Endothelial cell of umbilical vein (primary cell): ENCODE data around the gene PDE7B. TPM values are rescaled to one million over a fixed set of nuclear protein-coding genes. Genes with fewer than 3 reads are reported as not detected.

ENCODE experiments used
- BruUV-seq: library from RNA; stranded (reverse); fragments of 400-500 nt; replicated peaks from 2 replicates; lab custom pipeline; 2021; lab: Mats Ljungman, UMichigan
- CTCF ChIA-PET: fragments of 300-600, 350-600 bp; sonication (Branson Sonifier 250); formaldehyde crosslinking; loops from one replicate; lab custom pipeline; 2021; ENCODE audit warnings: antibody characterized with exemption, inconsistent platforms; lab: Charles Lee
- POLR2A ChIA-PET: fragments of 300-600, 350-600 bp; sonication (Branson Sonifier 250); formaldehyde crosslinking; loops from one replicate; lab custom pipeline; 2021; ENCODE audit warnings: antibody characterized with exemption, inconsistent platforms; lab: Charles Lee
- DNase-seq: peaks from one replicate; pipeline ENCODE4 v3.0.0-alpha.2; 2011; ENCODE audit warnings: low read depth, low spot score
- FAIRE-seq: peaks from 2 replicates; lab custom pipeline; 2011; peaks lifted over from hg19 to GRCh38; lab: Jason Lieb, UNC
- H2AFZ ChIP-seq: 2 replicates; pipeline ENCODE4 v1.6.0; 2012; ENCODE audit warnings: low read depth, low read length, control low read depth, inconsistent platforms
- H3K27ac ChIP-seq: 2 replicates; pipeline ENCODE4 v1.5.1; 2011; ENCODE audit warnings: low read depth, mild to moderate bottlenecking, control low read depth, low read length, moderate library complexity; ENCODE audit not compliant: insufficient read depth
- H3K27me3 ChIP-seq, 2 experiments: 2 replicates each; pipeline versions ENCODE4 v1.6.0 to v1.6.1; 2011; ENCODE audit warnings: low read length in 2 of 2, mixed read lengths in 1 of 2; ENCODE audit not compliant: control insufficient read depth in 2 of 2, insufficient read depth in 2 of 2
- H3K36me3 ChIP-seq, 2 experiments: 2 replicates in 1 of 2; 3 replicates in 1 of 2; pipeline ENCODE4 v1.5.1; 2011; ENCODE audit warnings: low read length in 2 of 2, mild to moderate bottlenecking in 1 of 2, moderate library complexity in 1 of 2; ENCODE audit not compliant: control insufficient read depth in 2 of 2, insufficient read depth in 2 of 2; ENCODE audit errors: extremely low read depth in 1 of 2
- H3K4me1 ChIP-seq: 3 replicates; pipeline ENCODE4 v1.5.1; 2011; ENCODE audit warnings: mild to moderate bottlenecking, low read length; ENCODE audit not compliant: control insufficient read depth, insufficient read depth; ENCODE audit errors: extremely low read depth
- H3K4me2 ChIP-seq: 2 replicates; pipeline ENCODE4 v1.6.1; 2011; ENCODE audit warnings: low read length, control low read depth, mixed read lengths; ENCODE audit not compliant: insufficient read depth
- H3K4me3 ChIP-seq, 3 experiments: fragments of 200-600 bp in 1 of 3; sonication (generic), shearing (Covaris generic) in 1 of 3; replicated peaks in 1 of 3; 2 replicates each; pipeline ENCODE4 v1.5.1; 2011 to 2016; ENCODE audit warnings: control low read depth in 3 of 3, low read length in 3 of 3, mild to moderate bottlenecking in 2 of 3, inconsistent platforms in 1 of 3, low read depth in 1 of 3, moderate library complexity in 1 of 3; ENCODE audit not compliant: insufficient read depth in 1 of 3
- H3K79me2 ChIP-seq: 2 replicates; pipeline ENCODE4 v1.6.0; 2012; ENCODE audit warnings: low read length, inconsistent platforms; ENCODE audit not compliant: control insufficient read depth, insufficient read depth
- H3K9ac ChIP-seq: replicated peaks from 2 replicates; pipeline ENCODE3; 2011; ENCODE audit warnings: low read length, control low read depth; ENCODE audit not compliant: insufficient read depth; ENCODE audit errors: extremely low read depth
- H3K9me1 ChIP-seq: replicated peaks from 3 replicates; pipeline ENCODE4 v1.6.0; 2011; ENCODE audit warnings: mild to moderate bottlenecking, low read length; ENCODE audit not compliant: control insufficient read depth, insufficient read depth; ENCODE audit errors: extremely low read depth
- H3K9me3 ChIP-seq: replicated peaks from 2 replicates; pipeline ENCODE4 v1.5.1; 2012; ENCODE audit warnings: low read length, inconsistent platforms; ENCODE audit not compliant: control insufficient read depth, insufficient read depth
- H4K20me1 ChIP-seq: replicated peaks from 2 replicates; pipeline ENCODE3; 2011; ENCODE audit warnings: mild to moderate bottlenecking, low read length; ENCODE audit not compliant: control insufficient read depth, insufficient read depth; ENCODE audit errors: extremely low read depth
- CTCF ChIP-seq, 2 donors: IDR thresholded peaks; 1 replicate in 1 of 2; 2 replicates in 1 of 2; pipeline ENCODE4 v1.5.1; 2011; ENCODE audit warnings: low read length in 2 of 2, mild to moderate bottlenecking in 2 of 2, moderate library complexity in 2 of 2, control low read depth in 1 of 2, inconsistent platforms in 1 of 2, low read depth in 1 of 2; ENCODE audit not compliant: insufficient read depth in 1 of 2; ENCODE audit errors: extremely low read depth in 1 of 2
- EZH2 ChIP-seq: IDR thresholded peaks from 2 replicates; pipeline ENCODE4 v1.6.1; 2012; ENCODE audit warnings: borderline replicate concordance, low read depth, mild to moderate bottlenecking, moderate library complexity, low read length, inconsistent platforms; ENCODE audit not compliant: severe bottlenecking
- FOS ChIP-seq: IDR thresholded peaks from 2 replicates; pipeline ENCODE4 v1.6.1; 2011; ENCODE audit warnings: mild to moderate bottlenecking, low read length, moderate library complexity, borderline replicate concordance; ENCODE audit not compliant: insufficient read depth
- GATA2 ChIP-seq: IDR thresholded peaks from 2 replicates; pipeline ENCODE4 v1.7.0; 2011; ENCODE audit warnings: low read depth, mild to moderate bottlenecking, moderate library complexity, mixed read lengths, low read length; ENCODE audit not compliant: insufficient read length, insufficient read depth
- JUN ChIP-seq: IDR thresholded peaks from 2 replicates; pipeline ENCODE4 v1.6.1; 2011; ENCODE audit warnings: borderline replicate concordance, low read depth; ENCODE audit not compliant: insufficient read length, insufficient read depth
- MAX ChIP-seq: IDR thresholded peaks from 2 replicates; pipeline ENCODE4 v1.6.1; 2011; ENCODE audit not compliant: insufficient read depth, insufficient read length
- MYC ChIP-seq: IDR thresholded peaks from one replicate; pipeline ENCODE4 v1.6.1; 2011; ENCODE audit warnings: mild to moderate bottlenecking, low read depth, low read length
- POLR2A ChIP-seq: IDR thresholded peaks from 2 replicates; pipeline ENCODE4 v1.6.1; 2012; ENCODE audit warnings: low read depth, mild to moderate bottlenecking, control low read depth, low read length
- POLR2AphosphoS5 ChIP-seq: IDR thresholded peaks from 2 replicates; pipeline ENCODE4 v1.6.1; 2012; ENCODE audit warnings: low read depth, mild to moderate bottlenecking, control low read depth, low read length, moderate library complexity; ENCODE audit not compliant: insufficient read depth
- dilution Hi-C: fragments of 300-500 bp; cut with MboI; formaldehyde crosslinking; loops from one replicate; pipeline ENCODE4 v1.15.0; 2019; ENCODE audit warnings: low sequenced_read_pairs; ENCODE audit not compliant: extremely low pct_ligation_motif_present
- intact Hi-C: fragments of 100-400 bp; cut with micrococcal nuclease; formaldehyde crosslinking; loops from one replicate; pipeline ENCODE4 v1.10.0; 2022
- polyA plus RNA-seq, 4 experiments: library from polyadenylated mRNA; depleted of rRNA in 3 of 4; stranded (reverse) in 3 of 4; unstranded in 1 of 4; fragments of >200 nt; gene quantifications; 2 replicates each; pipeline versions ENCODE4 v1.2.1 to v1.2.3, GENCODE V29; 2011 to 2012; ENCODE audit warnings: missing spikeins in 1 of 4
- total RNA-seq: library from RNA; stranded (reverse); gene quantifications from 2 replicates; pipeline ENCODE4 v1.2.3, GENCODE V29; 2021

PDE7B gene
- total and polyA plus RNA-seq, 2 donors (not counting 3 experiments of a cell fraction or from before 2014, with no cell fraction given): 20.6 to 25.1 TPM

- Histone ChIP-seq H3K9ac (no peak overlapping the region), H4K20me1 (no peaks in the 10 kb centered on the region), H3K27me3 (no peaks in the 10 kb centered on the region), H3K27ac (peak overlapping the region; percentile 100), H3K4me3 (no peak overlapping the region), H3K9me3 (no peaks in the 10 kb centered on the region), H2AFZ (no peak overlapping the region), H3K4me1 (peaks cover 53% of the 10 kb centered on the region), H3K79me2 (peaks cover 44% of the 10 kb centered on the region), H3K9me1 (no peaks in the 10 kb centered on the region), H3K36me3 (peaks cover 2 to 4% of the 10 kb centered on the region in 2 experiments), H3K4me2 (no peak overlapping the region)
- DNase-seq (peak; percentile 50), FAIRE-seq (no peak)
- dilution Hi-C loops (no loop called here), intact Hi-C loops (loop anchor here (2.0 to 5.0 kb wide), 2 partner anchors 221 to 529 kb away; partner anchors contain the start of gene BCLAF1)
- CTCF ChIA-PET: interaction anchor here (0.8 kb wide), 1 partner anchor 28 kb away, joined by 3 read pairs; no protein-coding TSS in a partner anchor
- TF ChIP-seq FOS (peak; percentile 14), POLR2A (no peak), POLR2AphosphoS5 (no peak), GATA2 (no peak), MYC (no peak)
- BruUV-seq: no TSS peak
- POLR2A ChIA-PET: no interaction called here
These were observed 214.5 kb downstream of the PDE7B start for GRCh38 chr6:136066005-136066404.

DNA sequence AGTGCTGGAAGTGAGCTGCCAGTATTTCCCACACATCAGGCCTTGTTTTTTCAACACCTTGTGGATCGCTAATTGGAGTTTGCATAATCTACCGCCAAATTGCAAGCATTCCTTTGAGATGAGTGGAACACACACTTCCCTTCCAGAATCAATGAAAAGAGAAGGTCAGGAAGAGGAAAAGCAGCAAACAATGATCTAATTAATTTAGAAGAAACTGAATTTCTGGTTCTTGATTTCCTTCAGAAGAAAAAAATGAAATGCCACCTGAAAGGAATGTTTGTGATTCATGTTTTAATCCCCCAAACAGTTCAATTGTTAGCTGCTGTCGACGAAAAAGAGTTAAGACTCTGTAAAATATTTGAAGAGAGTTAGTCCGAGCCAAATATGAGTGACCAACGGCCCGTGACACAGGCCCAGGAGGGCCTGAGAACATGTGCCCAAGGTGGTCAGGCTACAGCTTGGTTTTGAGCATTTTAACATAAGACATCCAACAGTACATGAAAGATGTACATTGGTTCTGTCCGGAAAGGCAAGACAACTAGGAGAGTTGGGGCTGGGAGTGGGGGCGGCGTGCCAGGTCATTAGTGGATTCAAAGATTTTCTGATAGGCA, 216.3 kb downstream of the PDE7B start:
- dilution Hi-C loops: no loop called here
- no peak for TF ChIP-seq EZH2
- TF ChIP-seq MAX: no peak
- peak; percentile 19 for TF ChIP-seq MYC
- TF ChIP-seq FOS: peak; percentile 86
- peak; percentile 86 for TF ChIP-seq POLR2AphosphoS5
- peak; percentile 24 for TF ChIP-seq POLR2A
- no peak for TF ChIP-seq CTCF (IDR thresholded peaks at IDR 0.05; ENCODE audit: extremely low read depth in 1 of 2, insufficient read depth in 1 of 2, low read depth in 1 of 2, low read length in 2 of 2)
- peak; percentile 71 for TF ChIP-seq GATA2
- TF ChIP-seq JUN: peak; percentile 98
- DNase-seq: peak; percentile 95
- ChIA-PET POLR2A (interaction anchor here (1.0 to 1.4 kb wide), 2 partner anchors 17 to 30 kb away, joined by 7 to 9 read pairs; no protein-coding TSS in a partner anchor), CTCF (interaction anchor here (0.8 to 1.9 kb wide), 10 partner anchors 10 to 532 kb away, joined by 3 to 11 read pairs (median 4); no protein-coding TSS in a partner anchor)
- intact Hi-C loops: loop anchor here (1.0 to 5.0 kb wide), 8 partner anchors 9 to 531 kb away; partner anchors contain the start of gene BCLAF1
- Histone ChIP-seq H3K36me3 (peaks cover 2 to 4% of the 10 kb centered on the region in 2 experiments), H2AFZ (no peak overlapping the region), H3K4me3 (peak overlapping the region in 1 of 3 experiments; percentile 21), H3K9ac (peak overlapping the region; percentile 88), H3K4me2 (peak overlapping the region; percentile 69), H4K20me1 (no peaks in the 10 kb centered on the region), H3K27ac (peak overlapping the region; percentile 100), H3K9me1 (no peaks in the 10 kb centered on the region), H3K9me3 (no peaks in the 10 kb centered on the region), H3K4me1 (peaks cover 48% of the 10 kb centered on the region), H3K79me2 (peaks cover 43% of the 10 kb centered on the region), H3K27me3 (no peaks in the 10 kb centered on the region)
- TSS peak; percentile 84 for BruUV-seq
- FAIRE-seq: peak; percentile 94
